Stimulated activated effector memory CD8-positive, alpha-beta T cell treated with anti-CD3 and anti-CD28 coated beads, Interleukin-12 subunit alpha, Interleukin-12 subunit beta, amount 100 ng/mL, for 72 hours (primary cell): ENCODE data around the gene PPP1R12A.
A peak's percentile ranks its signal among the peaks of the same experiment; 100 is the strongest.
"Not testable (repeated sequence)": the region's sequence is repeated elsewhere in the genome, so short reads cannot be mapped to it uniquely, and the experiment has no call there.

Experiments
- ATAC-seq: fragments of 150-1000 bp; cut with Tn5 transposase; 2 replicates; pipeline ENCODE4 v1.10.0; 2021
- DNase-seq, 2 donors: peaks; one replicate each; pipeline ENCODE4 v3.0.0; 2021 to 2022; ENCODE audit warnings: low spot score in 2 of 2
- H3K27ac Mint-ChIP-seq: one replicate; pipeline ENCODE4 v1.8.0; 2022; ENCODE audit warnings: mild to moderate bottlenecking, mixed read lengths
- H3K36me3 Mint-ChIP-seq: one replicate; pipeline ENCODE4 v1.8.0; 2022; ENCODE audit warnings: mild to moderate bottlenecking, mixed read lengths
- H3K4me1 Mint-ChIP-seq: one replicate; pipeline ENCODE4 v1.8.0; 2022; ENCODE audit warnings: mixed read lengths
- H3K4me3 Mint-ChIP-seq: one replicate; pipeline ENCODE4 v1.8.0; 2022; ENCODE audit warnings: mild to moderate bottlenecking, mixed read lengths
- H3K9me3 Mint-ChIP-seq: one replicate; pipeline ENCODE4 v1.8.0; 2022; ENCODE audit warnings: mixed read lengths

PPP1R12A gene

GRCh38 chr12:79935021-79935623, at the start of gene PPP1R12A:
TSS of gene PPP1R12A (minus strand) at chr12:79935097. CDS start at chr12:79934931, 166 bp downstream.
- peak within 1 kb of the TSS; percentile 89 for H3K4me3 Mint-ChIP-seq
- ATAC-seq = peak; percentile 91
- peak within 1 kb of the TSS; percentile 87 for H3K27ac Mint-ChIP-seq

DNA sequence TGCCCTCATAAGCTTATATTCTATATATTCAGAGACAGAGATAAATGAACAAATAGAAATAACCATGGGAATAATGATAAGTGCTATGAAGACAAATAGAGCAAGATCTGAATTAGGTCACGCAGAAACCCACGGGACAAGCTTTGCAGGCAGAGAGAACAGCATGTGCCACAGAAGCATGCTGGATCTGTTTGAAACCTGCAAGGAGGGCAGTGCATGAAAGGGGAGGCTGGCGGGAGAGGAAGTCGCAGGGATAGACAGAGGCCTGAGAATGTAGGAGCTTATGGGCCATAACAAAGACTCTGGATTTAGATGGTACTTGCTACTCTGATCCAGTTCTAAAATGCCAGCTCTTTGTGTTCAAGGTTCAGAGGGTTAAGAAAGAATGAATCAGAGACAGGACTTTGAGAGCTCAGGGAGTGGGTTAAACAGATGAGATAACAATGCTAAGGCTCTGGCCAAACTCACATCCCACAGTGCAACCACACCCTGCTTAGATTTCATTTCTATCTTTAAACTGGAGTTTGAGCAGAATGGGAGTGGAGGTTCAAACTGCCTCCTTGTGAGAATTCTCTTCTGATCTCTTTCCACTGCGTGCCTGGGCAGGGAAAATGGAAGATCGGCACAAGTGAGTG, 49.2 kb upstream of the PPP1R12A start:
- Mint-ChIP-seq H3K27ac (no peak overlapping the region), H3K9me3 (no peaks in the 10 kb centered on the region), H3K4me3 (no peak overlapping the region), H3K36me3 (no peaks in the 10 kb centered on the region), H3K4me1 (no peaks in the 10 kb centered on the region)
- DNase-seq (no peak), ATAC-seq (no peak)

More at GRCh38 chr12:79935021-79935623, at the start of gene PPP1R12A:
- peaks cover 24% of the 10 kb centered on the region for H3K4me1 Mint-ChIP-seq
- H3K9me3 Mint-ChIP-seq = no peaks in the 10 kb centered on the region
- peaks cover 27% of the 10 kb centered on the region for H3K36me3 Mint-ChIP-seq
- DNase-seq = peak; percentile 93 to 97

GRCh38 chr12:79983492-79983891, 48.6 kb upstream of the PPP1R12A start:
- DNase-seq = no peak
- Mint-ChIP-seq H3K9me3 (no peaks in the 10 kb centered on the region), H3K4me3 (no peak overlapping the region), H3K36me3 (no peaks in the 10 kb centered on the region), H3K4me1 (no peaks in the 10 kb centered on the region), H3K27ac (no peak overlapping the region)
- ATAC-seq = no peak

- no peaks in the 10 kb centered on the region for H3K4me1 Mint-ChIP-seq
- peak overlapping the region; percentile 12 for H3K27ac Mint-ChIP-seq
- no peaks in the 10 kb centered on the region for H3K9me3 Mint-ChIP-seq
- ATAC-seq (no peak), DNase-seq (no peak)
- H3K36me3 Mint-ChIP-seq = no peaks in the 10 kb centered on the region
- H3K4me3 Mint-ChIP-seq = no peak overlapping the region
Observed at GRCh38 chr12:79982086-79983062, 47.5 kb upstream of the PPP1R12A start.

DNA sequence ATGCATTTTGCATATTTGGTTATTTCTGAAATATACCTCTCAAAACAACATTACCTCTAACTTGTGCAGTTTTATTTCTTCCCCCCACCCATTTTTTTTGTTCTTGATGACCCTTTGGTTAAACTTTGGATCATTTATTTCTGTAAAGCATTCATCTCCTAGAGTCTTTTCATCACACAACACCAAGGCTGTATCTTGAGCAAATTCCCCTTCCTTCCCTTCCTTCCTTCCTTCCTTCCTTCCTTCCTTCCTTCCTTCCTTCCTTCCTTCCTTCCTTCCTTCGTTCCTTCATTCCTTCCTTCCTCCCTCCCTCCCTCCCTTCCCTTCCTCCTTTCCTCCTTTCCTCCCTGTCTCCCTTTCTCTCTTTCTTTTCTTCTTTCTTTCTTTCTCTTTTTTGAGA, 43.8 kb upstream of the PPP1R12A start:
- H3K4me3 Mint-ChIP-seq = no peak overlapping the region
- DNase-seq = no peak
- H3K27ac Mint-ChIP-seq = no peak overlapping the region
- H3K36me3 Mint-ChIP-seq = no peaks in the 10 kb centered on the region
- ATAC-seq = no peak
- no peaks in the 10 kb centered on the region for H3K4me1 Mint-ChIP-seq
- H3K9me3 Mint-ChIP-seq = no peaks in the 10 kb centered on the region

GRCh38 chr12:79977856-79978460, 43.1 kb upstream of the PPP1R12A start:
- H3K9me3 Mint-ChIP-seq, H3K36me3 Mint-ChIP-seq, DNase-seq, H3K4me3 Mint-ChIP-seq, H3K4me1 Mint-ChIP-seq, ATAC-seq, H3K27ac Mint-ChIP-seq: not testable (repeated sequence)

GRCh38 chr12:79975143-79975542, 40.2 kb upstream of the PPP1R12A start:
- ATAC-seq = no peak
- no peaks in the 10 kb centered on the region for H3K36me3 Mint-ChIP-seq
- H3K27ac Mint-ChIP-seq = no peak overlapping the region
- H3K9me3 Mint-ChIP-seq = no peaks in the 10 kb centered on the region
- no peaks in the 10 kb centered on the region for H3K4me1 Mint-ChIP-seq
- no peak overlapping the region for H3K4me3 Mint-ChIP-seq
- no peak for DNase-seq

DNA sequence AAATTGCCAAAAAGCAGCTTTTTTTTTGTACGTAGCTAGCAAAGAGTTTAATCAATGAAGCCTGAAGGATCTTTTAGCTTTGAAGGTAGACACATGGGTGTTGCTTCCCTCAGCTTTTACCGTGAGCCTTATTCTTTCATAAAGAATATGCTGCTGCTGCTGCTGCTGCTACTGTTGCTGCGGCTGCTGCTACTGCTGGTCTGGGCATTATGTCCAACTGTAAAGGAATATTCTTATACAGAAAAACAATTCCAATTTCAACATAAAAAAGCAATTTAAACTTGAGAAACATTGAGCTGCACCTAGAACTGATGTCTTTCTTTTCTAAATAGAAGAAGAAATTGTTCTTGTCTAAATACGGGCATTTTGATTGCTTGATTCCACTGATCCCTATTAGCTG, 38.9 kb upstream of the PPP1R12A start:
- no peak overlapping the region for H3K4me3 Mint-ChIP-seq
- no peaks in the 10 kb centered on the region for H3K4me1 Mint-ChIP-seq
- H3K27ac Mint-ChIP-seq = no peak overlapping the region
- no peak for DNase-seq
- ATAC-seq = no peak
- H3K36me3 Mint-ChIP-seq = no peaks in the 10 kb centered on the region
- H3K9me3 Mint-ChIP-seq = no peaks in the 10 kb centered on the region

- ATAC-seq (no peak), DNase-seq (no peak)
- Mint-ChIP-seq H3K27ac (no peak overlapping the region), H3K36me3 (no peaks in the 10 kb centered on the region), H3K4me1 (no peaks in the 10 kb centered on the region), H3K4me3 (no peak overlapping the region), H3K9me3 (no peaks in the 10 kb centered on the region)
Observed at GRCh38 chr12:79964100-79964627, 29.3 kb upstream of the PPP1R12A start.

- DNase-seq (no peak), ATAC-seq (no peak)
- Mint-ChIP-seq H3K9me3 (no peaks in the 10 kb centered on the region), H3K4me3 (no peak overlapping the region), H3K4me1 (no peaks in the 10 kb centered on the region), H3K36me3 (no peaks in the 10 kb centered on the region), H3K27ac (no peak overlapping the region)
Observed at GRCh38 chr12:79961411-79961810, 26.5 kb upstream of the PPP1R12A start.

- ATAC-seq (no peak), DNase-seq (no peak)
- Mint-ChIP-seq H3K4me3 (no peak overlapping the region), H3K27ac (no peak overlapping the region), H3K36me3 (no peaks in the 10 kb centered on the region), H3K4me1 (no peaks in the 10 kb centered on the region), H3K9me3 (peaks cover 8% of the 10 kb centered on the region)
Observed at GRCh38 chr12:79959484-79959883, 24.6 kb upstream of the PPP1R12A start.

- no peak overlapping the region for H3K4me3 Mint-ChIP-seq
- ATAC-seq (no peak), DNase-seq (no peak)
- peaks cover 11% of the 10 kb centered on the region for H3K9me3 Mint-ChIP-seq
- no peak overlapping the region for H3K27ac Mint-ChIP-seq
- H3K36me3 Mint-ChIP-seq = no peaks in the 10 kb centered on the region
- H3K4me1 Mint-ChIP-seq = no peaks in the 10 kb centered on the region
Observed at GRCh38 chr12:79956896-79957295, 22.0 kb upstream of the PPP1R12A start.

DNA sequence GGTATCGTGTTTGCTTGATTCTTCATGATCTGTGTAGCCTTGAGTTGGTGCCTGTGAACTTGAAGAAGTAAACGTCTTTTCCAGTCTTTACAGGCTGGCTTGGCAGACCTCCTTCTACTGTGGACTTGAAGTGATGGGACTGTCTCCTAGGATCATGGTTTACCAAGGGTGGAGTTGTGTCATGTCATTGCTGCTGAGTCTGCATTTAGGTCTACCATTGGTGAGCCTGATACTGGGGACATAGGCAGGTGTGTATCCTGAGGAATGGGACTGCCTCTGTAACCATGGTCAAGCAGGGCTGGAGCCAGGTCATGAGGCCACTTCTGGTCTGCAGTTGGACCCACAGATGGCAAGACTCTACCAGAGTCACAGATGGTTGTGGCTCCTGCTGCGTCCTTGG, 20.7 kb upstream of the PPP1R12A start:
- no peak for DNase-seq
- H3K9me3 Mint-ChIP-seq = peaks cover 11% of the 10 kb centered on the region
- H3K4me1 Mint-ChIP-seq = no peaks in the 10 kb centered on the region
- H3K27ac Mint-ChIP-seq = no peak overlapping the region
- no peak for ATAC-seq
- no peaks in the 10 kb centered on the region for H3K36me3 Mint-ChIP-seq
- no peak overlapping the region for H3K4me3 Mint-ChIP-seq

- H3K36me3 Mint-ChIP-seq = no peaks in the 10 kb centered on the region
- DNase-seq (no peak), ATAC-seq (no peak)
- no peak overlapping the region for H3K4me3 Mint-ChIP-seq
- peaks cover 11% of the 10 kb centered on the region for H3K9me3 Mint-ChIP-seq
- no peaks in the 10 kb centered on the region for H3K4me1 Mint-ChIP-seq
- no peak overlapping the region for H3K27ac Mint-ChIP-seq
Observed at GRCh38 chr12:79954037-79954610, 19.2 kb upstream of the PPP1R12A start.

- DNase-seq (no peak), ATAC-seq (no peak)
- Mint-ChIP-seq H3K4me3 (no peak overlapping the region), H3K27ac (no peak overlapping the region), H3K4me1 (no peaks in the 10 kb centered on the region), H3K9me3 (peaks cover 1% of the 10 kb centered on the region), H3K36me3 (no peaks in the 10 kb centered on the region)
Observed at GRCh38 chr12:79949098-79949497, 14.2 kb upstream of the PPP1R12A start.
